ENCODE data around the gene VAC14.

The VAC14 gene

DNA sequence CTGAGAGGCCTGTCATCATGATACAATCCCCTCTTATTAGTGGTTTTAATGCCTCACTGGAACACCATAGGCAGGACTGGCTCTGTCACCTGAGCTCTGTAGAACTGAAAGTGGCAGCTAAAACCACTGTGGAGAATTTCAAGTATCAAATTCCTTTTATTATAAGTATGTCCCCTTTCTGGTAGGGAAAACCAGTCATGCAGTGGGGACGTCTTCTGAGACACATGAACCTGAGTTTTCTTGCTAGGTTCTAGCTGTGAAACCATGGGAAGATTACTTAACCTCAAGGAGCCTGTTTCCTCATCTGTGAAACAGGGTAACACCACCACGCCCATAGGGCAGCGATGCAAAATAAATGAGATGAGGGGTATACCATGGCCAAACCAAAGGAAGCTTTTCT is 4.7 kb downstream of the VAC14 start:
- Histone ChIP-seq H3K4me3 (replicated peaks; ENCODE audit: low read depth, low read length) (no peak overlapping the region), H3K27me3 (replicated peaks; ENCODE audit: control insufficient read depth, insufficient read depth, low read length) (no peaks in the 10 kb centered on the region), H3K36me3 (ENCODE audit: control insufficient read depth, insufficient read depth, low read length) (peaks cover 3% of the 10 kb centered on the region)
- TF ChIP-seq, protein P1, sequence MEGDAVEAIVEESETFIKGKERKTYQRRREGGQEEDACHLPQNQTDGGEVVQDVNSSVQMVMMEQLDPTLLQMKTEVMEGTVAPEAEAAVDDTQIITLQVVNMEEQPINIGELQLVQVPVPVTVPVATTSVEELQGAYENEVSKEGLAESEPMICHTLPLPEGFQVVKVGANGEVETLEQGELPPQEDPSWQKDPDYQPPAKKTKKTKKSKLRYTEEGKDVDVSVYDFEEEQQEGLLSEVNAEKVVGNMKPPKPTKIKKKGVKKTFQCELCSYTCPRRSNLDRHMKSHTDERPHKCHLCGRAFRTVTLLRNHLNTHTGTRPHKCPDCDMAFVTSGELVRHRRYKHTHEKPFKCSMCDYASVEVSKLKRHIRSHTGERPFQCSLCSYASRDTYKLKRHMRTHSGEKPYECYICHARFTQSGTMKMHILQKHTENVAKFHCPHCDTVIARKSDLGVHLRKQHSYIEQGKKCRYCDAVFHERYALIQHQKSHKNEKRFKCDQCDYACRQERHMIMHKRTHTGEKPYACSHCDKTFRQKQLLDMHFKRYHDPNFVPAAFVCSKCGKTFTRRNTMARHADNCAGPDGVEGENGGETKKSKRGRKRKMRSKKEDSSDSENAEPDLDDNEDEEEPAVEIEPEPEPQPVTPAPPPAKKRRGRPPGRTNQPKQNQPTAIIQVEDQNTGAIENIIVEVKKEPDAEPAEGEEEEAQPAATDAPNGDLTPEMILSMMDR (IDR thresholded peaks at IDR 0.05; ENCODE audit: insufficient read depth, low read length, poor library complexity, severe bottlenecking): no peak
- no peak for DNase-seq (ENCODE audit: extremely low read depth, insufficient read length)

DNA sequence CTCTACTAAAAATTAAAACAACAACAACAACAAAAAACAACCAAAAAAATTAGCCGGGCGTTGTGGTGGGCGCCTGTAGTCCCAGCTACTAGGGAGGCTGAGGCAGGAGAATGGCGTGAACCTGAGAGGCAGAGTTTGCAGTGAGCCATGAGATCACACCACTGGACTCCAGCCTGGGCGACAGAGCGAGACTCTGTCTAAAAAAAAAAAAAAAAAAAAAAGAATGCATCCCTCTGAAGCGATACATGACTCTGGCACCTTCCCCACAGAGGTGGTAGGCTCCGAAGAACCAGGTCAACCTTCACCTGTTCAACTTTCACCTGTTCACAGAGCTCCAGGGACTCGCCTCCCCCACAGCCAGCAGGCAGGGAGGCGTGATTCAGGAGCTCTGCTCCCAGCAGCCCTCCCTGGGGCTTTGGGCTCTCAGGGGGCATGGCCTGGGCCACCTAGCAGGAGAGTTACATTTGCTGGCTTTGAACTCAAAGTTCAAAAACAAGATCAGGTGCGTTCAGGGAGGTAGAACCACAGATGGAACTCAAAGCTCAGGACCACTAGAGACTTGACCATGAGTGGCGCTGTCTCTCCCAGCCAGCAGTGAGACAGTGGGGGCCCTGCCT is 5.6 kb downstream of the VAC14 start:
- peaks cover 3% of the 10 kb centered on the region for H3K36me3 ChIP-seq (ENCODE audit: control insufficient read depth, insufficient read depth, low read length)
- no peak overlapping the region for H3K4me3 ChIP-seq (replicated peaks; ENCODE audit: low read depth, low read length)
- DNase-seq (ENCODE audit: extremely low read depth, insufficient read length): no peak
- no peaks in the 10 kb centered on the region for H3K27me3 ChIP-seq (replicated peaks; ENCODE audit: control insufficient read depth, insufficient read depth, low read length)
- TF ChIP-seq, protein P1 (IDR thresholded peaks at IDR 0.05; ENCODE audit: insufficient read depth, low read length, poor library complexity, severe bottlenecking): peak; percentile 2

DNA sequence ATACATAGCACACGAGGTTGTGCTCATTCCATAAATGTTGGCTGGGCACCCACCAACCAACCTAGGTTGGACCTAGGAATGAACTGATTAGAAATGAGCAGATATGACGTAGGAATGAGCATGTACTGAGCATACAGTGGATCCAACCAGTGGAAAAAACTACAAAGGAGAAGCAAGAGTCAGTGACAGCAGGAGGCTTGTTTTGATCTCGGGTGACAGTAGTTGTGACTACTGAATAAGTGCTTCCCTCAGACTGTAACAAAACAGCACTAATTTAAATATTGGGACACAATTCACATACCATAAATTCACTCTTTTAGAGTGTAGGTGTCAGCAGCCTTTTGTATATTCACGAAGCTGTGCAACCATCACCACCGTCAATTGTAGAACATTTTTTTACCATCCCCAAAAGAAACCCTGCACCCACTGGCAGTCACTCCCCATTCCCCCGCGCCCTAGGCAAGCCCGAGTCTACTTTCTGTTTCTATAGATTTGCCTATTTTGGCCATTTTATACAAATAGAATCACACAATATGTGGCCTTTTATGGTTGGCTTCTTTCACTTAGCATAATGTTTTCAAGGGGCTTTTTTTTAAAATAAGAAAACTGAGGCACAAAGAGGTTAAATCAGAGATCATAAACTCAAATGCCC is 7.0 kb downstream of the VAC14 start:
- DNase-seq (ENCODE audit: extremely low read depth, insufficient read length): no peak
- peak overlapping the region; percentile 33; the same call in 1 of the 2 replicates for H3K4me3 ChIP-seq (replicated peaks; ENCODE audit: low read depth, low read length)
- no peaks in the 10 kb centered on the region for H3K27me3 ChIP-seq (replicated peaks; ENCODE audit: control insufficient read depth, insufficient read depth, low read length)
- peaks cover 3% of the 10 kb centered on the region for H3K36me3 ChIP-seq (ENCODE audit: control insufficient read depth, insufficient read depth, low read length)
- TF ChIP-seq, protein P1 (IDR thresholded peaks at IDR 0.05; ENCODE audit: insufficient read depth, low read length, poor library complexity, severe bottlenecking): no peak

DNA sequence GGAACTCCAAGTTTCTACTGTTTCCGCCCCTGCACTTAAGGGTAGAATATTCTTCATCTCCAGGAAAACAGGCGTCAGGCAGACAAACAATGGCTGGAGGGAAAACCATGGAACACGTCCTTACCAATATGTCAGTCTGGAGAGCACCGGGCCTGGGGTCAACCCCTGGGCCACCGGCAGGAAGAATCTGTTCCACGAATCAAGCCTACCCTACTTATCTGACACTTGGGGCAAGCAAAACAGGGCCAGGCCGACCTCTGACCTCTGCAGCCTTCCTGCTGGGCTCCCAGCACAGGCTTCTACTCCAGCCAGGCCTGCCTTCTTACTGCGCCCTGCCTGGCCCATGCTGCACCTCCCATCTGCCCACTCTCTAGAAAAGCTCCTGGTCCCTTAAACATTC is 10.1 kb downstream of the VAC14 start:
- no peak overlapping the region for H3K4me3 ChIP-seq (replicated peaks; ENCODE audit: low read depth, low read length)
- no peak for DNase-seq (ENCODE audit: extremely low read depth, insufficient read length)
- H3K27me3 ChIP-seq (replicated peaks; ENCODE audit: control insufficient read depth, insufficient read depth, low read length): no peaks in the 10 kb centered on the region
- peaks cover 5% of the 10 kb centered on the region for H3K36me3 ChIP-seq (ENCODE audit: control insufficient read depth, insufficient read depth, low read length)
- TF ChIP-seq, protein P1 (IDR thresholded peaks at IDR 0.05; ENCODE audit: insufficient read depth, low read length, poor library complexity, severe bottlenecking): no peak

DNA sequence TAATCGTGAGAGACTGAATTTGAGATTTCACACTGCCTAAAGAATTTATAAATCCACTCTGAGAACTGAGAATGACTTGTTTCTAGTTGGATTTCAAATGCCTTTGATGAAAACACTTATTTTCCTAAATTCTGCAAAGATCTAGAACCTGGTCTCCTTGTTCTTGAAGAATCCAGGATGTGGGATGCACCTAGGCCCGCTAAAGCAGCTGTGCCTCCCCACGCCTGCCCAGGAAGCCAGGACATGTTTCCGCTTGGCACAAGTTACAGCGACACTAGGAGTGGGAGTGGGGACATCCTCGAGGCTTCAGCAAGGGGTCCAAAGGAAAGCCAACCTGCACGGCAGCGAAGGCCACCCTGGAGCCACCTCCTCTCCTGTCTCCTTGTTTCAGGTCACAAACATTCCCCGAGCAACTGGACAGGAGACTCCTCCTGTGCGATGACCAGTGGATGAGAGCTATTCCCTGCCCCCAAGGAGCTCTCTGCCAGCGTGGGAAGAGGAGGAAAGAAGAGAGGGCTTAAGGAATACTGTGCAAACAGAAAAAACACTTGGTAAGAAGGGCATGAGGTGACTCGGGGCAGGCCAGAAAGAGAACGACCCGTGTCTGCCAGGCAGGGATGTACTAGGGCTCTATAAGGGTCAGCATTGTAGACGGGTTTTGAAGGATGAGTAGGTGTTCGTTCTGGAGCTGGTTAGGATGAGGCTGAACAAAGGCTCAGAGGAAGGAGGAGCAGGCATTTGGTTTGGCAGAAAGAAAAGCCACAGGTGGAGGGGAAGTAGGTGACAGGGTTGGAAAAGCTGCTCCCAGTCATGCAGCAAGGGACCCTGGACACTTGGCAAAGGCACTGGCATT is 11.1 kb downstream of the VAC14 start:
- no peak overlapping the region for H3K4me3 ChIP-seq (replicated peaks; ENCODE audit: low read depth, low read length)
- H3K27me3 ChIP-seq (replicated peaks; ENCODE audit: control insufficient read depth, insufficient read depth, low read length): no peaks in the 10 kb centered on the region
- DNase-seq (ENCODE audit: extremely low read depth, insufficient read length): no peak
- TF ChIP-seq, protein P1 (IDR thresholded peaks at IDR 0.05; ENCODE audit: insufficient read depth, low read length, poor library complexity, severe bottlenecking): no peak
- peaks cover 11% of the 10 kb centered on the region for H3K36me3 ChIP-seq (ENCODE audit: control insufficient read depth, insufficient read depth, low read length)

Measured in GM06990 (cell line).